Fibroblast of lung (primary cell): ENCODE data around the gene CRYGA. TPM values are rescaled to one million over a fixed set of nuclear protein-coding genes. Genes with fewer than 3 reads are reported as not detected.
"Not testable (repeated sequence)": the region's sequence is repeated elsewhere in the genome, so short reads cannot be mapped to it uniquely, and the experiment has no call there.

Source experiments
- DNase-seq, 2 donors: peaks; one replicate each; pipeline versions ENCODE4 v3.0.0 to v3.0.0-alpha.2; 2010; ENCODE audit warnings: low read depth in 2 of 2
- H2AFZ ChIP-seq: 2 replicates; pipeline ENCODE4 v1.5.1; 2012; ENCODE audit warnings: low read length, control low read depth, inconsistent platforms
- H3K27ac ChIP-seq: 2 replicates; pipeline ENCODE4 v1.5.1; 2011; ENCODE audit warnings: low read length, control low read depth; ENCODE audit not compliant: insufficient read depth
- H3K27me3 ChIP-seq: 2 replicates; pipeline ENCODE4 v1.5.1; 2011; ENCODE audit warnings: mild to moderate bottlenecking, low read length; ENCODE audit not compliant: control insufficient read depth, insufficient read depth
- H3K36me3 ChIP-seq: 2 replicates; pipeline ENCODE4 v1.5.1; 2011; ENCODE audit warnings: low read length; ENCODE audit not compliant: control insufficient read depth, insufficient read depth
- H3K4me1 ChIP-seq: 2 replicates; pipeline ENCODE4 v1.5.1; 2011; ENCODE audit warnings: low read length; ENCODE audit not compliant: control insufficient read depth, insufficient read depth; ENCODE audit errors: extremely low read depth
- H3K4me2 ChIP-seq: 2 replicates; pipeline ENCODE4 v1.5.1; 2011; ENCODE audit warnings: low read length, control low read depth; ENCODE audit not compliant: insufficient read depth; ENCODE audit errors: extremely low read depth
- H3K4me3 ChIP-seq, 4 experiments: fragments of 200-600 bp in 1 of 4; sonication (generic) in 1 of 4; replicated peaks in 1 of 4; 2 replicates each; pipeline ENCODE4 v1.5.1; 2011 to 2016; ENCODE audit warnings: low read length in 4 of 4, low read depth in 3 of 4, mild to moderate bottlenecking in 3 of 4, control low read depth in 2 of 4, inconsistent platforms in 1 of 4, mixed read lengths in 1 of 4; ENCODE audit not compliant: insufficient read depth in 1 of 4; ENCODE audit errors: control extremely low read depth in 1 of 4
- H3K79me2 ChIP-seq: 2 replicates; pipeline ENCODE4 v1.5.1; 2012; ENCODE audit warnings: mild to moderate bottlenecking, low read length, inconsistent platforms; ENCODE audit not compliant: control insufficient read depth, insufficient read depth
- H3K9ac ChIP-seq: 2 replicates; pipeline ENCODE4 v1.5.1; 2011; ENCODE audit warnings: mild to moderate bottlenecking, low read length, control low read depth; ENCODE audit not compliant: insufficient read depth
- H3K9me3 ChIP-seq: 2 replicates; pipeline ENCODE4 v1.5.1; 2012; ENCODE audit warnings: low read depth, low read length; ENCODE audit not compliant: control insufficient read depth, insufficient read depth
- H4K20me1 ChIP-seq: 2 replicates; pipeline ENCODE4 v1.5.1; 2011; ENCODE audit warnings: low read length; ENCODE audit not compliant: control insufficient read depth, insufficient read depth; ENCODE audit errors: extremely low read depth
- EZH2 ChIP-seq: IDR thresholded peaks from 2 replicates; pipeline ENCODE4 v1.5.1; 2012; ENCODE audit warnings: low read length, control low read depth, mild to moderate bottlenecking; ENCODE audit errors: missing control alignments
- polyA plus RNA-seq, 2 donors: library from polyadenylated mRNA; depleted of rRNA in 1 of 2; stranded (reverse) in 1 of 2; unstranded in 1 of 2; fragments of >200 nt; gene quantifications; 2 replicates each; pipeline ENCODE4 v1.2.1, GENCODE V29; 2011 to 2012; ENCODE audit warnings: missing spikeins in 1 of 2
- total RNA-seq: library from RNA; depleted of rRNA; stranded (reverse); fragments of >200 nt; gene quantifications from 2 replicates; pipeline ENCODE4 v1.2.1, GENCODE V29; 2014
- TF ChIP-seq, protein P1 (sequence below), 2 donors: IDR thresholded peaks in 1 of 2; conservative IDR thresholded peaks in 1 of 2; 1 replicate in 1 of 2; 2 replicates in 1 of 2; pipeline ENCODE4 v1.5.1; 2011 to 2012; ENCODE audit warnings: low read length in 2 of 2, control low read depth in 1 of 2, inconsistent platforms in 1 of 2, low read depth in 1 of 2, mild to moderate bottlenecking in 1 of 2

The CRYGA gene
- total and polyA plus RNA-seq, 2 donors (not counting 1 experiment from before 2014, with no cell fraction given) = not detected

GRCh38 chr2:208125251-208125650 is 38.1 kb downstream of the CRYGA start:
- Histone ChIP-seq H2AFZ (no peak overlapping the region), H3K9me3 (no peaks in the 10 kb centered on the region), H3K27ac (no peak overlapping the region), H3K79me2 (no peaks in the 10 kb centered on the region), H3K9ac (no peak overlapping the region), H3K4me2 (no peak overlapping the region), H3K4me1 (no peaks in the 10 kb centered on the region), H3K27me3 (no peaks in the 10 kb centered on the region), H4K20me1 (no peaks in the 10 kb centered on the region), H3K4me3 (no peak overlapping the region), H3K36me3 (no peaks in the 10 kb centered on the region)
- no peak for DNase-seq
- TF ChIP-seq EZH2 = no peak
- TF ChIP-seq, protein P1, sequence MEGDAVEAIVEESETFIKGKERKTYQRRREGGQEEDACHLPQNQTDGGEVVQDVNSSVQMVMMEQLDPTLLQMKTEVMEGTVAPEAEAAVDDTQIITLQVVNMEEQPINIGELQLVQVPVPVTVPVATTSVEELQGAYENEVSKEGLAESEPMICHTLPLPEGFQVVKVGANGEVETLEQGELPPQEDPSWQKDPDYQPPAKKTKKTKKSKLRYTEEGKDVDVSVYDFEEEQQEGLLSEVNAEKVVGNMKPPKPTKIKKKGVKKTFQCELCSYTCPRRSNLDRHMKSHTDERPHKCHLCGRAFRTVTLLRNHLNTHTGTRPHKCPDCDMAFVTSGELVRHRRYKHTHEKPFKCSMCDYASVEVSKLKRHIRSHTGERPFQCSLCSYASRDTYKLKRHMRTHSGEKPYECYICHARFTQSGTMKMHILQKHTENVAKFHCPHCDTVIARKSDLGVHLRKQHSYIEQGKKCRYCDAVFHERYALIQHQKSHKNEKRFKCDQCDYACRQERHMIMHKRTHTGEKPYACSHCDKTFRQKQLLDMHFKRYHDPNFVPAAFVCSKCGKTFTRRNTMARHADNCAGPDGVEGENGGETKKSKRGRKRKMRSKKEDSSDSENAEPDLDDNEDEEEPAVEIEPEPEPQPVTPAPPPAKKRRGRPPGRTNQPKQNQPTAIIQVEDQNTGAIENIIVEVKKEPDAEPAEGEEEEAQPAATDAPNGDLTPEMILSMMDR (conservative IDR thresholded peaks at IDR 0.05 in 1 of 2, IDR thresholded peaks at IDR 0.05 in 1 of 2; ENCODE audit: low read depth in 1 of 2, low read length in 2 of 2) = no peak

GRCh38 chr2:208124013-208124715 is 39.2 kb downstream of the CRYGA start, which contains the start of gene CRYGD:
CRYGD (minus strand) TSS chr2:208124524; CDS start chr2:208124473, 51 bp downstream.
- not testable (repeated sequence) for H3K9ac ChIP-seq, H3K4me2 ChIP-seq, H3K27me3 ChIP-seq, H3K79me2 ChIP-seq, H3K27ac ChIP-seq, H3K36me3 ChIP-seq, H3K9me3 ChIP-seq, H4K20me1 ChIP-seq, H2AFZ ChIP-seq, DNase-seq, H3K4me1 ChIP-seq
- peak within 1 kb of the TSS in 2 of 4 experiments; percentile 14 to 15 for H3K4me3 ChIP-seq

DNA sequence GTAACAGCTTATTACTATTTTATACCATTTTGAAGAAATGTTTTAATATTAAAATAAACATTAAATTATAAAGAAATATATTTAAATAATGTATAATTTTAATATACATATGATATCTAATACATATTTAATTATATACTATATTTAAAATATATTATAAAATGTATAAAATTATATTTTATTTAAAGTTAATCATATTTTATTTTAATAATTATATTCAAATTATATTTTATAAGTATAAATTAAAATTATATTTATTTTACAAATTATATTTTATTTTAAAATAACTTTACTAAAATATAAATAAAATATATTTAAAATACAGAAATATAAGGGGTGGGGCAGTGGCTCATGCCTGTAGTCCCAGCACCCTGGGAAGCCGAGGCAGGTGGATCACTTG is 41.1 kb downstream of the CRYGA start:
- no peaks in the 10 kb centered on the region for H4K20me1 ChIP-seq
- H3K27ac ChIP-seq = no peak overlapping the region
- H3K79me2 ChIP-seq = no peaks in the 10 kb centered on the region

More for the DNA sequence above, 41.1 kb downstream of the CRYGA start:
- no peaks in the 10 kb centered on the region for H3K27me3 ChIP-seq
- H3K4me1 ChIP-seq = no peaks in the 10 kb centered on the region
- DNase-seq = no peak
- H3K9ac ChIP-seq = no peak overlapping the region
- H3K9me3 ChIP-seq = no peaks in the 10 kb centered on the region
- H3K4me2 ChIP-seq = no peak overlapping the region
- no peak overlapping the region for H3K4me3 ChIP-seq
- no peak overlapping the region for H2AFZ ChIP-seq
- TF ChIP-seq, protein P1 (conservative IDR thresholded peaks at IDR 0.05 in 1 of 2, IDR thresholded peaks at IDR 0.05 in 1 of 2; ENCODE audit: low read depth in 1 of 2, low read length in 2 of 2) = no peak
- no peak for TF ChIP-seq EZH2
- no peaks in the 10 kb centered on the region for H3K36me3 ChIP-seq
